ENCODE data around the gene FAM131C. TPM values are rescaled to one million over a fixed set of nuclear protein-coding genes. Genes with fewer than 3 reads are reported as not detected.

Gene FAM131C
- total and polyA plus RNA-seq, 3 experiments from 2014 or later = 0.62 to 0.66 TPM; not detected in 1

DNA sequence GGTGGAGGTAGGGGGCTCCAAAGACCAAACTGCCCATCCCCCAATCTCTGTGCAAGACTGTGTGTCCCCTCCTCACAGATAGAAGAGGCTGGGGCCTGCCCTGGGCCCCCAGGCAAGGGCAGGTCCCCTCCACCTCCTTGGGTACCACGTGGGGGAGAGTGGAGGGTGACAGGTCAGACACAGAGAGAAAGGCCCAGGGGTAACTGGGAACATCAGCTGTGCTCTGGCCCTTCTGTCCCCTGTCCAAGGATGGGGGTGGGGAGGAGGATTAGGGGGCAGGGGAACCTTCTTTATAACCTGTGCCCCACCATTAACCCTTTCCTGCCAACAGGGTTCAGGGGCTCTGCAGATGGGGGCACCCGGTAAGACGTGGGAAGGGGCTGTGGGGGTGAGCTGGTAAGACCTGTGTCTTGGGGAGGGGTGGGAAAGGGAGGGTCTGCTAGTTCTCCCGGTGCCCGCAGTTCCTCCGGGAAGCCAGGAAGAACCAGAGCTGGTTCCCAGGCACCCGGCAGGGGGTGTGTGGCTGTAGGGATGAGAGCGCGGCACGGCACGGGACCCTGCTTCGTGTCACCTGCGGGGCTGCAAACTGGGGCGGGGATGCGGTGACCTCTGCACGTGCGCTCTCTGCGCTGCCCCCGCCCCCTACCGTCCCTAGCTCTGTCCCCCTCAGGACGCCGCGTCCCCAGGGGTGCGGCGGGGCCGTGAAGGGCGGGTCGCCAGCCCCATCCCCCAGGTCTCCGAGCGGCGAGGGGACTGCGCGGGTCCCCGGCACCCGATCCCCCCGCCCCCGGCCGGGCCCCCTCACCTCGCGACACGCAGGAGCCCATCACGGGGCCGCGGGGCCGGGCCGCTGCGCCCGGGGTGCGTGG is 601 bp downstream of the FAM131C start:
- Mint-ChIP-seq H3K4me3 (peak overlapping the region in 2 of 7 donors; percentile 17 to 35), H3K9me3 (no peaks in the 10 kb centered on the region), H3K27me3 (peaks cover 11 to 14% of the 10 kb centered on the region in 2 donors), H3K4me1 (peaks cover 29 to 30% (median 30%) of the 10 kb centered on the region in 3 donors), H3K36me3 (no peaks in the 10 kb centered on the region), H3K27ac (no peak overlapping the region)
- Histone ChIP-seq H3K27me3 (ENCODE audit: insufficient read depth, low read length, poor library complexity, severe bottlenecking) (peaks cover 18% of the 10 kb centered on the region), H3K36me3 (ENCODE audit: insufficient read depth, low read length) (no peaks in the 10 kb centered on the region), H3K27ac (ENCODE audit: low read depth, low read length) (no peak overlapping the region), H3K4me1 (ENCODE audit: insufficient read depth, low read length) (peaks cover 20% of the 10 kb centered on the region), H3K9me3 (ENCODE audit: low read length) (no peaks in the 10 kb centered on the region), H3K4me3 (ENCODE audit: low read length) (no peak overlapping the region)
- no peak for DNase-seq
- ChIA-PET POLR2A (no interaction called here), CTCF (interaction anchor here (0.7 to 5.1 kb wide), 9 partner anchors 9 to 281 kb away, joined by 3 to 27 read pairs (median 4); partner anchors contain the start of gene CPLANE2)

DNA sequence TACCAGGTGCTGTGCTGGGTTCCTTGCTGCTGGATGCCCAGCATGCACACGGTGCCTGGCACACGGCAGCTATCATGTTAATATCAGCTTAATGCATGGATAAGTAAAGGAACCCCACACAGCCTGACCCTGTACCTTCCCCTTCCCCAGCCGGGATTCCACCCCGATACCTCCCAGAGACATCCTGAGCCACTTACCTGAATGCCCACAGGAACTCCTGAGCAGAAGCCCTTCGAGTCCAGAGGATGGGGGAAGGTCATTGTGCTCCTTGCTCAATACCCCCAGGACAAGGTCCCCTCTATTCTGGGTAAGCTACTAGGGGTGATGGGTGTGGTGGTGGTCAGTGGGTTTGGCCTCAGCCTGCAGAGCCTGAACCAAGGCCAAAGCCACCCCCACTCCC is 1.4 kb downstream of the FAM131C start:
- no peaks in the 10 kb centered on the region for H3K9me3 ChIP-seq (ENCODE audit: low read length)
- H3K4me3 Mint-ChIP-seq = peak overlapping the region in 2 of 7 donors; percentile 19 to 20
- POLR2A ChIA-PET = no interaction called here

DNA sequence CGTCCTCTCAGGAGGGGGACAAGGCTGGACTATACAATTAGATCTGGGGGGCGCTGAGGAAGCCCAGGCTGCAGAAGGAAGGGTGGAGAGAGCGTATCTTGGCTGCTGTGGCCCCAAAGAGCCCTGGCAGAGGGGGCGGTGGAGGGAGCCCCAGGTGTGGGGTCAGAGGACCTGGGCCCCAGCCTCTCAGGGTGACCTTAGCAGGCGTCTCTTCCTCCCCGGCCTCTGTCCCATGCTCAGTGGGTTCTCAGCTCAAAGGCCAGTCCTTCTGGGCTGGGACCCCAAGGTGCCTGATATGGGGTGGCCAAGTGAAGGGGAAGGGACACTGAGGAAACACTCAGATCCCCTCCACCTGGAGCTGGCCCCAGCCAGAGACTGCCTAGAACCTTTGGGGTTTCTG is 1.8 kb downstream of the FAM131C start:
- peaks cover 18% of the 10 kb centered on the region for H3K27me3 ChIP-seq (ENCODE audit: insufficient read depth, low read length, poor library complexity, severe bottlenecking)
- no peak overlapping the region for H3K4me3 ChIP-seq (ENCODE audit: low read length)
- H3K4me1 ChIP-seq (ENCODE audit: insufficient read depth, low read length) = peaks cover 20% of the 10 kb centered on the region
- Mint-ChIP-seq H3K27ac (no peak overlapping the region), H3K4me1 (peaks cover 27 to 29% (median 27%) of the 10 kb centered on the region in 3 donors), H3K4me3 (peak overlapping the region in 1 of 7 donors; percentile 19), H3K27me3 (peaks cover 11 to 14% of the 10 kb centered on the region in 2 donors), H3K36me3 (no peaks in the 10 kb centered on the region), H3K9me3 (no peaks in the 10 kb centered on the region)
- CTCF ChIA-PET = interaction anchor here (2.1 to 5.1 kb wide), 3 partner anchors 7 to 117 kb away, joined by 17 to 27 read pairs (median 20); no protein-coding TSS in a partner anchor
- H3K36me3 ChIP-seq (ENCODE audit: insufficient read depth, low read length) = no peaks in the 10 kb centered on the region
- H3K27ac ChIP-seq (ENCODE audit: low read depth, low read length) = no peak overlapping the region
- no peaks in the 10 kb centered on the region for H3K9me3 ChIP-seq (ENCODE audit: low read length)
- DNase-seq = no peak
- POLR2A ChIA-PET = no interaction called here

More for the DNA sequence above, 1.4 kb downstream of the FAM131C start:
- Histone ChIP-seq H3K27ac (ENCODE audit: low read depth, low read length) (no peak overlapping the region), H3K4me3 (ENCODE audit: low read length) (no peak overlapping the region), H3K27me3 (ENCODE audit: insufficient read depth, low read length, poor library complexity, severe bottlenecking) (peaks cover 18% of the 10 kb centered on the region), H3K4me1 (ENCODE audit: insufficient read depth, low read length) (peaks cover 20% of the 10 kb centered on the region), H3K36me3 (ENCODE audit: insufficient read depth, low read length) (no peaks in the 10 kb centered on the region)
- H3K27me3 Mint-ChIP-seq = peaks cover 11 to 14% of the 10 kb centered on the region in 2 donors
- H3K36me3 Mint-ChIP-seq = no peaks in the 10 kb centered on the region
- peaks cover 27 to 29% (median 27%) of the 10 kb centered on the region in 3 donors for H3K4me1 Mint-ChIP-seq
- no peak overlapping the region for H3K27ac Mint-ChIP-seq
- CTCF ChIA-PET = interaction anchor here (2.6 to 5.1 kb wide), 2 partner anchors 11 to 117 kb away, joined by 17 to 27 read pairs; no protein-coding TSS in a partner anchor
- no peaks in the 10 kb centered on the region for H3K9me3 Mint-ChIP-seq
- no peak for DNase-seq

DNA sequence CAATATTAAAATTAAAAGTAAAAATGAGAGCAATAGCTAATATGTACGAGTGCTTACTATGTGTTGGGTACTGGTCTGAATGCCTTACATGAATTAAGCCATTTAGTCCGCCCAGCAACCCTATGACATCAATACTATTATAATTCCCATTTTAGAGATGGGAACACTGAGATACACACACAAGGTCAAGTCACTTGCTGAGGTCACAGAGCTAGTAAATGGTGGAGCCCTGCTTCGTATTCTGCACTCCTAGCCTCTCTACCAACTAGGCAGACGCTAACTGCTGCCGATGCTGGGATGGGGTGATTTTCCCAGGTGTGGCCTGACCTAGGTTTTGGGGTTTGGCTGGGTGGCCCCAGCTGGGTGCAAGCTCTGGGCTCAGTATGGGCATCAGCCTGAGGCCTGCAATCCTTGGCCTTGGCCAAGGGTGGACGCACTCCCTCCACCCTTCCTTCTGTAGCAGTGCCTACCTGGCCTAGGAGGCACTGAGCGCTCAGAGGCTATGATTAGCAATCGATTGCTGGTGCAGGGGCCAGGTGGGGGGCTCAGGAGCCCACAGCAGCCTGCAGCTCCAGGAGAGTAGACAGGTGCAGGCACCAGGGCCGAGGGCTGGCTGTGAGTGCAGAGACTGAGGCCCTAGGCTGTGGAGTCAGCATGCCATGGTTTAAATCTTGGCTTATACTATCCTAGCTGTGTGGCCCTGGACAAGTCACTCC is 2.7 kb downstream of the FAM131C start:
- H3K27me3 ChIP-seq (ENCODE audit: insufficient read depth, low read length, poor library complexity, severe bottlenecking) = peaks cover 18% of the 10 kb centered on the region
- ChIA-PET POLR2A (no interaction called here), CTCF (interaction anchor here (1.2 to 2.1 kb wide), 4 partner anchors 8 to 118 kb away, joined by 3 to 20 read pairs (median 4); no protein-coding TSS in a partner anchor)
- DNase-seq = no peak
- H3K27me3 Mint-ChIP-seq = peaks cover 11 to 14% of the 10 kb centered on the region in 2 donors
- no peak overlapping the region for H3K27ac ChIP-seq (ENCODE audit: low read depth, low read length)
- no peaks in the 10 kb centered on the region for H3K36me3 ChIP-seq (ENCODE audit: insufficient read depth, low read length)
- H3K4me3 ChIP-seq (ENCODE audit: low read length) = no peak overlapping the region
- H3K4me1 ChIP-seq (ENCODE audit: insufficient read depth, low read length) = peaks cover 20% of the 10 kb centered on the region
- peak overlapping the region in 1 of 7 donors; percentile 56 for H3K4me3 Mint-ChIP-seq
- no peaks in the 10 kb centered on the region for H3K36me3 Mint-ChIP-seq
- H3K27ac Mint-ChIP-seq = no peak overlapping the region
- H3K4me1 Mint-ChIP-seq = peaks cover 27 to 29% (median 27%) of the 10 kb centered on the region in 3 donors
- H3K9me3 ChIP-seq (ENCODE audit: low read length) = no peaks in the 10 kb centered on the region
- H3K9me3 Mint-ChIP-seq = no peaks in the 10 kb centered on the region

DNA sequence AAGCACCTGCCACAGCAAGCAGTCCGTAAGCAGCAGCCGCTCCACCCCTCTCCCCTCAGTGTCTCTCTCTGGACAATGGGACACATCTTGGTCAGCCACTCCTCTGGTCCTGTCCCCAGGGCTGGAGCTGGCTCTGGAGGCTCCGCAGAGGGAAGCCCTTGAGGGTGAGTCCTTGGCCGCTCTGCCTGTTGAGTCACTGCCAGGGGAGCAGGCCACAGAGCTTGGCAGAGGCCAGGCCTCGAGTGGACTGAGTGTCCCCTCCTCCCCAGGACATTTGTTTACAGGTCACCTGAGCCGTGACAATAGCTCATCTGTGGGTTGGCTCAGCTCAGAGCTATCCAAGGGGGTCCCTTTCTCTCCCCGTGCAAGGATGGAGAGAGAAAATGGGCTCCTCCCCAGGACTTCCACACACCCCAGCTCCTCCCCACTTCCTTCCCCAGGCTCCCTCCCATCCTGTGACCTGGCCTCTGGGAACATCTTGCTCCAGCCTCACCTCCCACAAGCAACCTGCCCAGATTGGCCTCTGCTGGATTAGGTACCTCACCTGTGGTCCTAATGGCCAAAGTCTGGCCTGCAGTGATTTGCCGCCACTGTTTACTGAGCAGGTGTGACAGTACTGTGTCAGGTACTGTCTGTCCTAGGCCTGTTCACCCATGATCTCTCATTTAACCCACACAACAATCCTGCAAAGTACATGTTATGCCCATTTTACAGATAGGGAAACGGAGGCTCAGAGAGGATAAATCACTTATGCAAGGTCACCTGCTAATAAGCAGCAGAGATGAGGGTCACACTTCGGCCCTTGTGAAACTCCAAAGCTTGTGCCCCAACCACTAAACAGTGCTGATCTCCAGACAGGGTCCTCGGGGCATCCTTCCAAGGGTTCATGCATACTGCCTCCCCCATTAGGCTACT is 4.8 kb downstream of the FAM131C start:
- Histone ChIP-seq H3K9me3 (ENCODE audit: low read length) (no peaks in the 10 kb centered on the region), H3K27me3 (ENCODE audit: insufficient read depth, low read length, poor library complexity, severe bottlenecking) (peaks cover 11% of the 10 kb centered on the region), H3K4me1 (ENCODE audit: insufficient read depth, low read length) (peaks cover 13% of the 10 kb centered on the region), H3K4me3 (ENCODE audit: low read length) (no peak overlapping the region), H3K36me3 (ENCODE audit: insufficient read depth, low read length) (no peaks in the 10 kb centered on the region), H3K27ac (ENCODE audit: low read depth, low read length) (no peak overlapping the region)
- no peak overlapping the region for H3K27ac Mint-ChIP-seq
- peaks cover 33 to 37% (median 33%) of the 10 kb centered on the region in 3 donors for H3K4me1 Mint-ChIP-seq
- H3K36me3 Mint-ChIP-seq = no peaks in the 10 kb centered on the region
- CTCF ChIA-PET = interaction anchor here (1.1 to 1.5 kb wide), 2 partner anchors 13 to 120 kb away, joined by 3 read pairs; no protein-coding TSS in a partner anchor
- peaks cover 6 to 12% of the 10 kb centered on the region in 2 donors for H3K27me3 Mint-ChIP-seq
- H3K4me3 Mint-ChIP-seq = no peak overlapping the region
- POLR2A ChIA-PET = interaction anchor here (0.6 kb wide), 1 partner anchor 238 kb away, joined by 6 read pairs; no protein-coding TSS in a partner anchor
- no peak for DNase-seq
- H3K9me3 Mint-ChIP-seq = no peaks in the 10 kb centered on the region

DNA sequence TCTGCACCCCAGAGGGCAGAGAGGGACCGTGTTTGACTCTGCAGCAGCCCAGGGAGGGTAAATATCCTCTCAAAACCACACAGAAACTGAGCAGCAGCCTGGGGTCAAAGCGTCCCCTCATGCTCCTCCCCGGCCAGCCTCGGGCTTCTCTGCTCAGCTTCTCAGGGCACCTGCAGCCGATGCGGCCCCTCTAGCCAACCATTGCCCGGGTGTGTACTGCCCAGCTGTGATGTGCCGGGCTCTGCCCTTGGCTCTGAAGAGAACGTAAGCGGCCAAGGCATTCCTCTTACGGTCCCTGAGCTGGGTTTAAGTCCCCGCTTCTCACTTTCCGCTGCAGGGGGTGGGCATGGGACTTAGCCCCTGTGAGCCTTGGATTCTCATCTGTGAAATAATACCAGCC is 5.5 kb downstream of the FAM131C start:
- H3K4me1 Mint-ChIP-seq = peaks cover 32 to 37% (median 33%) of the 10 kb centered on the region in 3 donors
- H3K9me3 ChIP-seq (ENCODE audit: low read length) = no peaks in the 10 kb centered on the region
- no peaks in the 10 kb centered on the region for H3K36me3 Mint-ChIP-seq
- H3K9me3 Mint-ChIP-seq = no peaks in the 10 kb centered on the region
- peaks cover 6 to 12% of the 10 kb centered on the region in 2 donors for H3K27me3 Mint-ChIP-seq
- H3K27me3 ChIP-seq (ENCODE audit: insufficient read depth, low read length, poor library complexity, severe bottlenecking) = peaks cover 11% of the 10 kb centered on the region
- no peaks in the 10 kb centered on the region for H3K36me3 ChIP-seq (ENCODE audit: insufficient read depth, low read length)
- no peak overlapping the region for H3K27ac ChIP-seq (ENCODE audit: low read depth, low read length)
- H3K4me1 ChIP-seq (ENCODE audit: insufficient read depth, low read length) = peaks cover 13% of the 10 kb centered on the region
- CTCF ChIA-PET = interaction anchor here (1.1 to 2.2 kb wide), 2 partner anchors 11 to 121 kb away, joined by 3 to 8 read pairs; no protein-coding TSS in a partner anchor
- H3K4me3 ChIP-seq (ENCODE audit: low read length) = no peak overlapping the region
- H3K4me3 Mint-ChIP-seq = peak overlapping the region in 1 of 7 donors; percentile 40
- POLR2A ChIA-PET = no interaction called here
- DNase-seq = no peak
- no peak overlapping the region for H3K27ac Mint-ChIP-seq

DNA sequence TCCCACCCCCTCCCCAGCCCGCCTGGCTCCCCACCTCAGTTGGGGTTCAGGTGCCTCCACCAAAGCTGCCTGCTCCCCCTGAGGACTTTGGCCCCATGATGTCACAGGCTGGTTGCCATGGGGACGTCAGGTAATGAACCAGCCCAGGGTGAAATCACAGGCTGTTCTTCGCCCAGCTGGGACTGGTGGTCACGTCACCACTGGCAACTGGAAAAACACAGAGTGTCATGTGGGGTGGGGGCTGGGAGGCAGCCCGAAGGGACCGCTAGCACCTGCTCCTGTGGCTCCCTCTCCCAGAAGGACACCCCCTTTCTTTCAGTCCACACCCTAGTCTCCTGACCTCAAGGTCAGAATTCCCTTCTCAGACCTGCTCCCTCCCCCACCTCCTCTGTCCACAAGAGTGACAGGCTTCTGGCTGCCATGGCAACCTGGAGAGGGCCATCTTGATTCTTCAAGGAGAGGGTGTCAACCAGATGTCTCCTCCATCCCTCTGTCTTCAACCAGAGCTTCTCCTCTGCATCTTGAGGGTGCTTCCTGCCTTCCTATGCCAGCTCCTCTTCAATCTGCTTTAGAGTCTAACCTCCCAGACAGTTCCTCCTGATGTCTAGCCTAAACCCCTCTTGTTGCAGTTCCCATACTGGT is 6.2 kb downstream of the FAM131C start:
- peaks cover 6 to 12% of the 10 kb centered on the region in 2 donors for H3K27me3 Mint-ChIP-seq
- peaks cover 32 to 37% (median 33%) of the 10 kb centered on the region in 3 donors for H3K4me1 Mint-ChIP-seq
- Histone ChIP-seq H3K27me3 (ENCODE audit: insufficient read depth, low read length, poor library complexity, severe bottlenecking) (peaks cover 4% of the 10 kb centered on the region), H3K9me3 (ENCODE audit: low read length) (no peaks in the 10 kb centered on the region), H3K4me1 (ENCODE audit: insufficient read depth, low read length) (peaks cover 13% of the 10 kb centered on the region), H3K4me3 (ENCODE audit: low read length) (no peak overlapping the region), H3K27ac (ENCODE audit: low read depth, low read length) (no peak overlapping the region), H3K36me3 (ENCODE audit: insufficient read depth, low read length) (no peaks in the 10 kb centered on the region)
- H3K4me3 Mint-ChIP-seq = no peak overlapping the region
- H3K36me3 Mint-ChIP-seq = no peaks in the 10 kb centered on the region
- ChIA-PET CTCF (interaction anchor here (0.7 to 2.2 kb wide), 2 partner anchors 12 to 14 kb away, joined by 3 to 8 read pairs; no protein-coding TSS in a partner anchor), POLR2A (no interaction called here)
- no peaks in the 10 kb centered on the region for H3K9me3 Mint-ChIP-seq
- no peak overlapping the region for H3K27ac Mint-ChIP-seq
- DNase-seq = no peak
